Endodermal cell (in vitro differentiated cells): ENCODE results near the gene STXBP6. TPM values are rescaled to one million over a fixed set of nuclear protein-coding genes. Genes with fewer than 3 reads are reported as not detected.

Experiments
- DNase-seq: peaks from one replicate; pipeline ENCODE4 v3.0.0-alpha.2; 2017
- H3K27ac ChIP-seq: 2 replicates; pipeline ENCODE4 v1.5.1; 2013; ENCODE audit warnings: mild to moderate bottlenecking, low read depth, low read length, moderate library complexity
- H3K27me3 ChIP-seq: 2 replicates; pipeline ENCODE4 v1.6.1; 2013; ENCODE audit warnings: mild to moderate bottlenecking, low read length, moderate library complexity; ENCODE audit not compliant: insufficient read depth, control insufficient read depth, poor library complexity, severe bottlenecking
- H3K36me3 ChIP-seq: 2 replicates; pipeline ENCODE4 v1.7.0; 2013; ENCODE audit warnings: mild to moderate bottlenecking, low read length, moderate library complexity; ENCODE audit not compliant: control insufficient read depth, insufficient read depth
- H3K4me1 ChIP-seq: one replicate; pipeline ENCODE4 v1.7.0; 2013; ENCODE audit warnings: low read length; ENCODE audit not compliant: control insufficient read depth, insufficient read depth
- H3K4me3 ChIP-seq: 2 replicates; pipeline ENCODE4 v1.5.1; 2013; ENCODE audit warnings: mild to moderate bottlenecking, low read length, moderate library complexity
- H3K9ac ChIP-seq: 2 replicates; pipeline ENCODE4 v1.6.1; 2013; ENCODE audit warnings: mild to moderate bottlenecking, low read length, moderate library complexity; ENCODE audit not compliant: poor library complexity, severe bottlenecking; ENCODE audit errors: extremely low read depth
- H3K9me3 ChIP-seq: 2 replicates; pipeline ENCODE4 v1.6.1; 2013; ENCODE audit warnings: mild to moderate bottlenecking, low read length, moderate library complexity; ENCODE audit not compliant: control insufficient read depth
- H3K27ac Mint-ChIP-seq: 2 replicates; pipeline ENCODE4 v1.8.0; 2020; ENCODE audit warnings: mixed read lengths
- H3K27me3 Mint-ChIP-seq: 2 replicates; pipeline ENCODE4 v1.8.0; 2021; ENCODE audit warnings: mild to moderate bottlenecking, mixed read lengths; ENCODE audit not compliant: insufficient read depth
- H3K36me3 Mint-ChIP-seq: 2 replicates; pipeline ENCODE4 v1.8.0; 2020; ENCODE audit warnings: low read depth, mixed read lengths
- H3K4me1 Mint-ChIP-seq: 2 replicates; pipeline ENCODE4 v1.8.0; 2020; ENCODE audit warnings: mixed read lengths
- H3K4me3 Mint-ChIP-seq: 2 replicates; pipeline ENCODE4 v1.8.0; 2020; ENCODE audit warnings: mild to moderate bottlenecking, moderate library complexity, mixed read lengths
- H3K9me3 Mint-ChIP-seq: 2 replicates; pipeline ENCODE4 v1.8.0; 2020; ENCODE audit warnings: mild to moderate bottlenecking, mixed read lengths
- WGBS, 2 experiments: methylation state at CpG; one replicate each; pipeline versions ENCODE4 v1.1.5 to v1.1.7; 2013; ENCODE audit warnings: missing lambda C conversion rate in 2 of 2, mixed read lengths in 1 of 2; ENCODE audit not compliant: insufficient coverage in 1 of 2, insufficient read length in 1 of 2; 5-methylcytosine and 5-hydroxymethylcytosine counted together
- total RNA-seq, 2 donors: library from RNA; stranded (reverse); fragmentation: NEBNext Ultra II Directional in 1 of 2; extraction: Animal tissue kit (Norgen Biotek cat#: 25700) in 1 of 2; gene quantifications; 2 replicates in 1 of 2; 3 replicates in 1 of 2; pipeline ENCODE4 v1.2.1, GENCODE V29; 2021
- TF ChIP-seq, protein P1 (sequence below): fragments of 200-600 bp; sonication (generic); conservative IDR thresholded peaks from 2 replicates; pipeline ENCODE4 v1.5.0; 2021; ENCODE audit warnings: antibody characterized with exemption, mild to moderate bottlenecking

STXBP6 gene
- total RNA-seq, 2 donors from 2014 or later = 0.64 to 1.5 TPM

DNA sequence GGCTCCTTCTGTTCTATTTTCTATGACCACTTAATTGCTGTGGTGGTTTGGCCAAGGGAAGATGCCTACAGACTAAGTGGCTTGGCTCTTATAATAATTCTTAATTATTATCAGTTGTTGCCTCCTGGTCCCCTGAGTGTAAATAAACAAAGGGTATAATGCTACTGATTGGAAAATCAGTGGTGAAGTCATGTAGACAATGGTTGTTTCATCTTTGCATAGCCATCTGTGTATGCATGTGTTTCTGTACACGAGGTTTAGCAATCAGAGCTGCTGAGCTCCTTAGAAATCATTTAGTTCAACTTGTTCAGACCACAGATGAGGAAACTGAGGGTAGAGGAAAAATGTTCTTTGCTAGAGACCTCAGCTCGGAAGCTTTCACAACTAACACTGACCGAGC, 152.2 kb downstream of the STXBP6 start:
- no peaks in the 10 kb centered on the region for H3K27me3 Mint-ChIP-seq

DNA sequence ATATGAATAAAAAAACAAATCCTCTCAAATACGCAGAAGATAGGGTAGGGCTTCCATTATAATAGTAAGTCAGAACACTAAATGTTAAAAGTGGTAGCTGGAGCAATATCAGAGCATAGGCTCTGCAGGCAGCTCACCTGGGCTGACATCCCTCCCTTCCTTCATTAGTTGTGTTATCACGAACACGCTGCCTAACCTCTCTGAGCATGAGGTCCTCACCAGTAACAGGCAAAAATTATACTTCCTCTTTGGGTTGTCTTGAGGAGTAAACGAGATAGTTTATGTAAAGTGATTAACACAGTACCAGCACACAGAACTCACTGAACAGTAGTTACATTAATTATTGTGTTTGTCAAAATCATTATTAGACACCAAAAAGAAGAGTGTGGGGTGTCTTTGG, 154.3 kb downstream of the STXBP6 start:
- H3K9me3 Mint-ChIP-seq = no peaks in the 10 kb centered on the region
- peaks cover 2% of the 10 kb centered on the region for H3K4me1 Mint-ChIP-seq
- 98% methylated on average over 3 of the region's 4 CpGs; no CpG with 5 or more reads in 1 of the 2 experiments for WGBS, 2 experiments
- Histone ChIP-seq H3K4me3 (no peak overlapping the region), H3K9ac (no peak overlapping the region), H3K9me3 (peaks cover 6% of the 10 kb centered on the region), H3K27me3 (no peaks in the 10 kb centered on the region), H3K4me1 (no peaks in the 10 kb centered on the region), H3K27ac (no peak overlapping the region), H3K36me3 (no peaks in the 10 kb centered on the region)
- no peaks in the 10 kb centered on the region for H3K27me3 Mint-ChIP-seq
- TF ChIP-seq, protein P1, sequence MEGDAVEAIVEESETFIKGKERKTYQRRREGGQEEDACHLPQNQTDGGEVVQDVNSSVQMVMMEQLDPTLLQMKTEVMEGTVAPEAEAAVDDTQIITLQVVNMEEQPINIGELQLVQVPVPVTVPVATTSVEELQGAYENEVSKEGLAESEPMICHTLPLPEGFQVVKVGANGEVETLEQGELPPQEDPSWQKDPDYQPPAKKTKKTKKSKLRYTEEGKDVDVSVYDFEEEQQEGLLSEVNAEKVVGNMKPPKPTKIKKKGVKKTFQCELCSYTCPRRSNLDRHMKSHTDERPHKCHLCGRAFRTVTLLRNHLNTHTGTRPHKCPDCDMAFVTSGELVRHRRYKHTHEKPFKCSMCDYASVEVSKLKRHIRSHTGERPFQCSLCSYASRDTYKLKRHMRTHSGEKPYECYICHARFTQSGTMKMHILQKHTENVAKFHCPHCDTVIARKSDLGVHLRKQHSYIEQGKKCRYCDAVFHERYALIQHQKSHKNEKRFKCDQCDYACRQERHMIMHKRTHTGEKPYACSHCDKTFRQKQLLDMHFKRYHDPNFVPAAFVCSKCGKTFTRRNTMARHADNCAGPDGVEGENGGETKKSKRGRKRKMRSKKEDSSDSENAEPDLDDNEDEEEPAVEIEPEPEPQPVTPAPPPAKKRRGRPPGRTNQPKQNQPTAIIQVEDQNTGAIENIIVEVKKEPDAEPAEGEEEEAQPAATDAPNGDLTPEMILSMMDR = no peak
- no peak overlapping the region for H3K4me3 Mint-ChIP-seq
- H3K36me3 Mint-ChIP-seq = no peaks in the 10 kb centered on the region
- no peak overlapping the region for H3K27ac Mint-ChIP-seq
- DNase-seq = no peak

More for the DNA sequence above, 152.2 kb downstream of the STXBP6 start:
- Mint-ChIP-seq H3K9me3 (no peaks in the 10 kb centered on the region), H3K4me1 (peaks cover 2% of the 10 kb centered on the region), H3K4me3 (no peak overlapping the region), H3K27ac (no peak overlapping the region), H3K36me3 (no peaks in the 10 kb centered on the region)
- TF ChIP-seq, protein P1 = no peak
- Histone ChIP-seq H3K9me3 (no peaks in the 10 kb centered on the region), H3K4me1 (no peaks in the 10 kb centered on the region), H3K27ac (no peak overlapping the region), H3K9ac (no peak overlapping the region), H3K27me3 (no peaks in the 10 kb centered on the region), H3K36me3 (no peaks in the 10 kb centered on the region), H3K4me3 (no peak overlapping the region)
- WGBS, 2 experiments = 79 to 97% methylated on average over 3 of the region's 3 CpGs
- no peak for DNase-seq

DNA sequence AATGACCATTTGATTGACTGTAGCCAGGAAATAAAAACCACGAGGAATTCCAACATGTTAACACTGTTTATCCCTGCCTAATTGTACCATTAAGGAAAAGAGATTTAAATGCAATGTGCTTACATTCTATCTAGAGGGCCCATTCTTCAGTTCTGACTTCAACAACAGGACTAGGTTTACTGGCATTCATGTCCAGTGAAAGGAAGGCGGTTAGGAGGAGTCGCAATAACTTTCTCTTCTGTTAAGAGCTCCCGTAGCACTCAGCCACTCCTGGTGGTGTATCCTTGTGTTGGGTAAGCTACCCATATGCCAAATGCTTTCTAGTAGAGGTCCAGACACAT, 154.7 kb downstream of the STXBP6 start:
- Histone ChIP-seq H3K36me3 (no peaks in the 10 kb centered on the region), H3K9ac (no peak overlapping the region), H3K9me3 (peaks cover 9% of the 10 kb centered on the region), H3K4me3 (no peak overlapping the region), H3K27me3 (no peaks in the 10 kb centered on the region), H3K27ac (no peak overlapping the region), H3K4me1 (no peaks in the 10 kb centered on the region)
- H3K4me3 Mint-ChIP-seq = no peak overlapping the region
- 67% methylated on average over 3 to 4 of the region's 4 CpGs for WGBS, 2 experiments
- H3K27me3 Mint-ChIP-seq = no peaks in the 10 kb centered on the region
- no peak overlapping the region for H3K27ac Mint-ChIP-seq
- TF ChIP-seq, protein P1 = no peak
- H3K4me1 Mint-ChIP-seq = peaks cover 2% of the 10 kb centered on the region
- H3K9me3 Mint-ChIP-seq = peaks cover 1% of the 10 kb centered on the region
- no peaks in the 10 kb centered on the region for H3K36me3 Mint-ChIP-seq
- no peak for DNase-seq
